IMR-90 (cell line): ENCODE results near the gene GPR35. TPM values are rescaled to one million over a fixed set of nuclear protein-coding genes. Genes with fewer than 3 reads are reported as not detected.

Experiments used
- ATAC-seq: fragments of 200-7000 bp; cut with Tn5 transposase; 2 replicates; pipeline ENCODE4 v1.9.1; 2020; ENCODE audit warnings: low read depth, mild to moderate bottlenecking, moderate library complexity
- BruUV-seq: library from RNA; stranded (reverse); fragments of 400-500 nt; replicated peaks from 2 replicates; lab custom pipeline; 2021; lab: Mats Ljungman, UMichigan
- CTCF ChIA-PET: fragments of 300-600 bp; formaldehyde crosslinking; extraction: SDS; loops from one replicate; lab custom pipeline; 2021; ENCODE audit warnings: antibody characterized with exemption; lab: Yijun Ruan, JAX
- POLR2A ChIA-PET: fragments of 300-600 bp; sonication (Branson Sonifier 250); formaldehyde crosslinking; loops from one replicate; lab custom pipeline; 2022; ENCODE audit warnings: antibody characterized with exemption; ENCODE audit not compliant: unreplicated experiment; lab: Charles Lee
- DNase-seq: peaks from one replicate; pipeline ENCODE4 v3.0.0; 2013
- H2AFZ ChIP-seq: replicated peaks from 2 replicates; pipeline ENCODE3; 2013; ENCODE audit warnings: low read length, mild to moderate bottlenecking; ENCODE audit not compliant: poor library complexity
- H2AK5ac ChIP-seq: 2 replicates; pipeline ENCODE4 v1.6.1; 2013; ENCODE audit warnings: low read depth, low read length, inconsistent platforms
- H2AK9ac ChIP-seq: replicated peaks from 2 replicates; pipeline ENCODE3; 2013; ENCODE audit warnings: mild to moderate bottlenecking, low read depth, low read length, moderate library complexity; ENCODE audit not compliant: poor library complexity
- H2BK120ac ChIP-seq: 2 replicates; pipeline ENCODE4 v1.6.1; 2013; ENCODE audit warnings: low read depth, low read length, inconsistent platforms
- H2BK15ac ChIP-seq: 3 replicates; pipeline ENCODE4 v1.6.1; 2013; ENCODE audit warnings: low read depth, low read length, inconsistent platforms
- H2BK20ac ChIP-seq: 2 replicates; pipeline ENCODE4 v1.6.1; 2013; ENCODE audit warnings: low read depth, mild to moderate bottlenecking, inconsistent platforms, low read length, moderate library complexity
- H2BK5ac ChIP-seq: 2 replicates; pipeline ENCODE4 v1.6.1; 2013; ENCODE audit warnings: mild to moderate bottlenecking, low read depth, low read length, inconsistent platforms; ENCODE audit not compliant: poor library complexity, severe bottlenecking
- H3K14ac ChIP-seq: replicated peaks from 2 replicates; pipeline ENCODE4 v1.6.1; 2013; ENCODE audit warnings: low read depth, low read length, inconsistent platforms
- H3K18ac ChIP-seq: 2 replicates; pipeline ENCODE4 v1.6.1; 2013; ENCODE audit warnings: low read depth, low read length, control low read depth
- H3K23ac ChIP-seq: 2 replicates; pipeline ENCODE4 v1.6.1; 2013; ENCODE audit warnings: low read depth, low read length, inconsistent platforms
- H3K27ac ChIP-seq: 2 replicates; pipeline ENCODE4 v1.5.1; 2013; ENCODE audit warnings: mild to moderate bottlenecking, control low read depth, low read length; ENCODE audit not compliant: insufficient read depth
- H3K27me3 ChIP-seq: 2 replicates; pipeline ENCODE4 v1.6.1; 2013; ENCODE audit warnings: low read length; ENCODE audit not compliant: control insufficient read depth, insufficient read depth
- H3K36me3 ChIP-seq: 2 replicates; pipeline ENCODE4 v1.6.1; 2013; ENCODE audit warnings: low read length, mixed read lengths; ENCODE audit not compliant: control insufficient read depth, insufficient read depth
- H3K4ac ChIP-seq: 2 replicates; pipeline ENCODE4 v1.6.1; 2013; ENCODE audit warnings: low read depth, low read length, inconsistent platforms
- H3K4me1 ChIP-seq: 2 replicates; pipeline ENCODE4 v1.6.1; 2013; ENCODE audit warnings: low read length, mixed read lengths; ENCODE audit not compliant: control insufficient read depth, insufficient read depth
- H3K4me2 ChIP-seq: 2 replicates; pipeline ENCODE4 v1.6.1; 2013; ENCODE audit warnings: low read depth, mild to moderate bottlenecking, control low read depth, low read length, moderate library complexity
- H3K4me3 ChIP-seq: 2 replicates; pipeline ENCODE4 v1.5.1; 2013; ENCODE audit warnings: low read depth, mild to moderate bottlenecking, control low read depth, low read length, moderate library complexity; ENCODE audit not compliant: insufficient read depth
- H3K56ac ChIP-seq: 2 replicates; pipeline ENCODE4 v1.6.1; 2013; ENCODE audit warnings: low read length, inconsistent platforms; ENCODE audit not compliant: insufficient read depth; ENCODE audit errors: extremely low read depth
- H3K79me1 ChIP-seq, 2 experiments: 2 replicates each; pipeline ENCODE4 v1.6.1; 2013; ENCODE audit warnings: low read length in 2 of 2, inconsistent platforms in 1 of 2, low read depth in 1 of 2
- H3K9ac ChIP-seq: 2 replicates; pipeline ENCODE4 v1.6.1; 2013; ENCODE audit warnings: low read depth, low read length, control low read depth
- H3K9me1 ChIP-seq: 2 replicates; pipeline ENCODE4 v1.6.1; 2013; ENCODE audit warnings: low read length, inconsistent platforms; ENCODE audit not compliant: insufficient read depth
- H3K9me3 ChIP-seq: 2 replicates; pipeline ENCODE4 v1.6.1; 2013; ENCODE audit warnings: low read length; ENCODE audit not compliant: control insufficient read depth, insufficient read depth
- H4K20me1 ChIP-seq: 2 replicates; pipeline ENCODE4 v1.6.1; 2013; ENCODE audit warnings: low read length, inconsistent platforms; ENCODE audit not compliant: insufficient read depth
- H4K5ac ChIP-seq: 2 replicates; pipeline ENCODE4 v1.6.1; 2013; ENCODE audit warnings: mild to moderate bottlenecking, low read depth, low read length, control low read depth
- H4K8ac ChIP-seq, 2 experiments: 2 replicates each; pipeline ENCODE4 v1.6.1; 2013; ENCODE audit warnings: low read depth in 2 of 2, low read length in 2 of 2, control low read depth in 1 of 2, inconsistent platforms in 1 of 2
- H4K91ac ChIP-seq: 2 replicates; pipeline ENCODE4 v1.6.1; 2013; ENCODE audit warnings: low read depth, low read length, inconsistent platforms; ENCODE audit not compliant: insufficient read depth
- BHLHE40 ChIP-seq: fragments of 150-350 bp; IDR thresholded peaks from 2 replicates; pipeline ENCODE4 v1.6.1; 2016; ENCODE audit warnings: mild to moderate bottlenecking, low read depth, low read length
- CEBPB ChIP-seq: IDR thresholded peaks from 2 replicates; pipeline ENCODE4 v1.6.1; 2012; ENCODE audit warnings: low read depth, low read length, improper control_type of control experiment
- CHD1 ChIP-seq: IDR thresholded peaks from 2 replicates; pipeline ENCODE4 v1.6.1; 2012; ENCODE audit warnings: low read depth, low read length, improper control_type of control experiment
- CTCF ChIP-seq: conservative IDR thresholded peaks from 2 replicates; pipeline ENCODE4 v1.5.1; 2012; ENCODE audit warnings: mild to moderate bottlenecking, low read depth, low read length, improper control_type of control experiment
- FOS ChIP-seq: fragments of 150-350 bp; IDR thresholded peaks from 2 replicates; pipeline ENCODE4 v1.6.1; 2016; ENCODE audit warnings: low read depth, low read length
- MAFK ChIP-seq: IDR thresholded peaks from 2 replicates; pipeline ENCODE4 v1.6.1; 2012; ENCODE audit warnings: low read depth, low read length, improper control_type of control experiment
- MAZ ChIP-seq: IDR thresholded peaks from 2 replicates; pipeline ENCODE4 v1.6.1; 2012; ENCODE audit warnings: low read depth, mild to moderate bottlenecking, low read length, improper control_type of control experiment, moderate library complexity, borderline replicate concordance
- MXI1 ChIP-seq: IDR thresholded peaks from 2 replicates; pipeline ENCODE4 v1.6.1; 2012; ENCODE audit warnings: low read depth, mild to moderate bottlenecking, low read length, moderate library complexity, borderline replicate concordance
- NFE2L2 ChIP-seq: fragments of 150-350 bp; IDR thresholded peaks from 2 replicates; pipeline ENCODE4 v1.6.1; 2016; ENCODE audit warnings: low read depth, mild to moderate bottlenecking, low read length
- POLR2A ChIP-seq: IDR thresholded peaks from 2 replicates; pipeline ENCODE4 v1.6.1; 2012; ENCODE audit warnings: mild to moderate bottlenecking, low read depth, low read length
- RAD21 ChIP-seq: IDR thresholded peaks from 2 replicates; pipeline ENCODE4 v1.6.1; 2012; ENCODE audit warnings: low read length, improper control_type of control experiment
- RCOR1 ChIP-seq: IDR thresholded peaks from 2 replicates; pipeline ENCODE4 v1.6.1; 2012; ENCODE audit warnings: mild to moderate bottlenecking, low read length, improper control_type of control experiment; ENCODE audit not compliant: insufficient replicate concordance
- RFX5 ChIP-seq: IDR thresholded peaks from 2 replicates; pipeline ENCODE4 v1.8.0; 2012; ENCODE audit warnings: low read depth, mild to moderate bottlenecking, low read length, moderate library complexity
- SMC3 ChIP-seq: fragments of 150-350 bp; IDR thresholded peaks from 2 replicates; pipeline ENCODE4 v1.6.1; 2016; ENCODE audit warnings: low read depth, mild to moderate bottlenecking, antibody characterized with exemption, low read length, moderate library complexity
- whole genome bisulfite sequencing, 2 experiments: methylation state at CpG; one replicate each; pipeline versions ENCODE4 v1.1.5 to v1.1.7; 2013; ENCODE audit warnings: missing lambda C conversion rate in 2 of 2; ENCODE audit not compliant: insufficient read length in 1 of 2; ENCODE audit errors: extremely low coverage in 2 of 2; 5-methylcytosine and 5-hydroxymethylcytosine counted together
- dilution Hi-C: fragments of 300-500 bp; cut with HindIII; formaldehyde crosslinking; loops from one replicate; pipeline ENCODE4 v1.14.3; 2018; ENCODE audit warnings: low sequenced_read_pairs; ENCODE audit not compliant: unreplicated experiment
- in situ Hi-C: fragments of 300-500 bp; cut with MboI; formaldehyde crosslinking; loops from 3 replicates; pipeline ENCODE4 v1.14.3; 2019; ENCODE audit warnings: low sequenced_read_pairs, inconsistent platforms, mixed read lengths
- intact Hi-C: fragments of 100-400 bp; cut with micrococcal nuclease; formaldehyde crosslinking; loops from 2 replicates; pipeline ENCODE4 v1.10.0; 2022
- polyA plus RNA-seq, 3 experiments: library from polyadenylated mRNA; depleted of rRNA; stranded (reverse); fragments of >200 nt; gene quantifications; 2 replicates each; pipeline ENCODE4 v1.2.3, GENCODE V29; 2012; ENCODE audit warnings: low replicate concordance in 1 of 3
- total RNA-seq: library from RNA; depleted of rRNA; stranded (reverse); fragments of >200 nt; gene quantifications from 2 replicates; pipeline ENCODE4 v1.2.3, GENCODE V29; 2012
- TF ChIP-seq, protein P1 (sequence below): fragments of 150-350 bp; IDR thresholded peaks from 2 replicates; pipeline ENCODE4 v1.6.1; 2017; ENCODE audit warnings: mild to moderate bottlenecking, antibody characterized with exemption, low read length, low read depth
- TF ChIP-seq, protein P2 (sequence below): fragments of 150-350 bp; IDR thresholded peaks from 2 replicates; pipeline ENCODE4 v1.6.1; 2016; ENCODE audit warnings: low read depth, mild to moderate bottlenecking, low read length, moderate library complexity, borderline replicate concordance

GPR35 gene
- total and polyA plus RNA-seq, 2 of the 4 experiments (the other 2 are of a cell fraction), result 0.31 TPM; not detected in 1

- H3K14ac ChIP-seq, result no peak overlapping the region
- no peak overlapping the region for H3K27ac ChIP-seq
- intact Hi-C loops (no loop called here), in situ Hi-C loops (no loop called here), dilution Hi-C loops (no loop called here)
- ATAC-seq (no peak), DNase-seq (no peak)
- no peaks in the 10 kb centered on the region for H3K9me1 ChIP-seq
- H4K5ac ChIP-seq, result no peak overlapping the region
- H3K4me2 ChIP-seq, result no peak overlapping the region
- no peak overlapping the region for H3K4ac ChIP-seq
- TF ChIP-seq MAFK (no peak), SMC3 (no peak), FOS (no peak), BHLHE40 (no peak), NFE2L2 (no peak), POLR2A (no peak), MAZ (no peak), RCOR1 (no peak), CHD1 (no peak), CTCF (no peak), CEBPB (no peak), RAD21 (no peak), MXI1 (no peak), RFX5 (no peak)
- TF ChIP-seq, protein P1, sequence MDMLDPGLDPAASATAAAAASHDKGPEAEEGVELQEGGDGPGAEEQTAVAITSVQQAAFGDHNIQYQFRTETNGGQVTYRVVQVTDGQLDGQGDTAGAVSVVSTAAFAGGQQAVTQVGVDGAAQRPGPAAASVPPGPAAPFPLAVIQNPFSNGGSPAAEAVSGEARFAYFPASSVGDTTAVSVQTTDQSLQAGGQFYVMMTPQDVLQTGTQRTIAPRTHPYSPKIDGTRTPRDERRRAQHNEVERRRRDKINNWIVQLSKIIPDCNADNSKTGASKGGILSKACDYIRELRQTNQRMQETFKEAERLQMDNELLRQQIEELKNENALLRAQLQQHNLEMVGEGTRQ, result no peak
- TF ChIP-seq, protein P2, sequence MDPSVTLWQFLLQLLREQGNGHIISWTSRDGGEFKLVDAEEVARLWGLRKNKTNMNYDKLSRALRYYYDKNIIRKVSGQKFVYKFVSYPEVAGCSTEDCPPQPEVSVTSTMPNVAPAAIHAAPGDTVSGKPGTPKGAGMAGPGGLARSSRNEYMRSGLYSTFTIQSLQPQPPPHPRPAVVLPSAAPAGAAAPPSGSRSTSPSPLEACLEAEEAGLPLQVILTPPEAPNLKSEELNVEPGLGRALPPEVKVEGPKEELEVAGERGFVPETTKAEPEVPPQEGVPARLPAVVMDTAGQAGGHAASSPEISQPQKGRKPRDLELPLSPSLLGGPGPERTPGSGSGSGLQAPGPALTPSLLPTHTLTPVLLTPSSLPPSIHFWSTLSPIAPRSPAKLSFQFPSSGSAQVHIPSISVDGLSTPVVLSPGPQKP, result no peak
- no peak overlapping the region for H3K9ac ChIP-seq
- H2BK15ac ChIP-seq, result no peak overlapping the region
- no peak overlapping the region for H2AK5ac ChIP-seq
- no peaks in the 10 kb centered on the region for H3K4me1 ChIP-seq
- H3K9me3 ChIP-seq, result peaks cover 11% of the 10 kb centered on the region
- peaks cover 14% of the 10 kb centered on the region; the same call in 1 of the 2 replicates for H3K27me3 ChIP-seq
- ChIA-PET POLR2A (no interaction called here), CTCF (no interaction called here)
- H3K23ac ChIP-seq, result no peak overlapping the region
- no peaks in the 10 kb centered on the region for H4K20me1 ChIP-seq
- H2BK120ac ChIP-seq, result no peak overlapping the region
- no peak overlapping the region for H4K8ac ChIP-seq
- no peaks in the 10 kb centered on the region for H3K79me1 ChIP-seq
- H2BK5ac ChIP-seq, result no peak overlapping the region
- no peak overlapping the region for H3K4me3 ChIP-seq
- H4K91ac ChIP-seq, result no peak overlapping the region
- H2AK9ac ChIP-seq, result no peak overlapping the region
- no TSS peak for BruUV-seq
- H2BK20ac ChIP-seq, result no peak overlapping the region
- no peaks in the 10 kb centered on the region for H3K36me3 ChIP-seq
- no peak overlapping the region for H3K56ac ChIP-seq
- WGBS, 2 experiments, result 75% methylated on average over 1 of the region's 1 CpG; no CpG with 5 or more reads in 1 of the 2 experiments
- no peak overlapping the region for H3K18ac ChIP-seq
- H2AFZ ChIP-seq, result no peak overlapping the region
These were observed 7.0 kb downstream of the GPR35 start for GRCh38 chr2:240632306-240632721.
